Naive thymus-derived CD4-positive, alpha-beta T cell (primary cell): ENCODE measurements around the gene MPZL3. TPM values are rescaled to one million over a fixed set of nuclear protein-coding genes. Genes with fewer than 3 reads are reported as not detected.
A peak's percentile ranks its signal among the peaks of the same experiment; 100 is the strongest.

Experiments
- ATAC-seq: fragments of 150-1000 bp; cut with Tn5 transposase; 2 replicates; pipeline ENCODE4 v1.10.0; 2021; ENCODE audit warnings: mild to moderate bottlenecking, moderate library complexity
- CTCF ChIA-PET: fragments of 350-600 bp; sonication (Branson Sonifier 250); formaldehyde crosslinking; loops from one replicate; lab custom pipeline; 2021; ENCODE audit warnings: antibody characterized with exemption; lab: Charles Lee
- POLR2A ChIA-PET: fragments of 350-600 bp; sonication (Branson Sonifier 250); formaldehyde crosslinking; loops from one replicate; lab custom pipeline; 2021; ENCODE audit warnings: antibody characterized with exemption, inconsistent platforms; lab: Charles Lee
- DNase-seq, 9 donors: peaks; one replicate each; pipeline versions ENCODE4 v3.0.0 to v3.0.0-alpha.2; 2020 to 2022; ENCODE audit warnings: mixed read lengths in 1 of 9
- H3K27ac ChIP-seq: one replicate; pipeline ENCODE4 v1.7.0; 2013; ENCODE audit warnings: mild to moderate bottlenecking, low read depth, low read length, moderate library complexity
- H3K27me3 ChIP-seq, 2 donors: one replicate each; pipeline ENCODE4 v1.7.0; 2013; ENCODE audit warnings: low read length in 2 of 2, mild to moderate bottlenecking in 2 of 2, moderate library complexity in 2 of 2; ENCODE audit not compliant: control insufficient read depth in 2 of 2, insufficient read depth in 2 of 2
- H3K36me3 ChIP-seq, 3 experiments: 1 replicate in 2 of 3; 2 replicates in 1 of 3; pipeline ENCODE4 v1.7.0; 2013; ENCODE audit warnings: low read length in 3 of 3, mild to moderate bottlenecking in 3 of 3, moderate library complexity in 1 of 3; ENCODE audit not compliant: insufficient read depth in 3 of 3, control insufficient read depth in 2 of 3
- H3K4me1 ChIP-seq, 2 donors: one replicate each; pipeline ENCODE4 v1.7.0; 2013; ENCODE audit warnings: low read length in 2 of 2, mild to moderate bottlenecking in 2 of 2, moderate library complexity in 1 of 2; ENCODE audit not compliant: control insufficient read depth in 2 of 2, insufficient read depth in 2 of 2
- H3K4me3 ChIP-seq: 2 replicates; pipeline ENCODE4 v1.7.0; 2013; ENCODE audit warnings: mild to moderate bottlenecking, low read length
- H3K9me3 ChIP-seq, 3 experiments: 1 replicate in 2 of 3; 2 replicates in 1 of 3; pipeline ENCODE4 v1.7.0; 2013; ENCODE audit warnings: low read length in 3 of 3; ENCODE audit not compliant: control insufficient read depth in 2 of 3
- H3K27ac Mint-ChIP-seq, 9 donors: one replicate each; pipeline ENCODE4 v1.8.0; 2020 to 2022; ENCODE audit warnings: mixed read lengths in 9 of 9, mild to moderate bottlenecking in 8 of 9, moderate library complexity in 5 of 9, inconsistent platforms in 2 of 9
- H3K27me3 Mint-ChIP-seq, 5 donors: one replicate each; pipeline ENCODE4 v1.8.0; 2021 to 2022; ENCODE audit warnings: mixed read lengths in 5 of 5, mild to moderate bottlenecking in 1 of 5
- H3K36me3 Mint-ChIP-seq, 5 donors: one replicate each; pipeline ENCODE4 v1.8.0; 2020 to 2022; ENCODE audit warnings: mixed read lengths in 5 of 5, mild to moderate bottlenecking in 3 of 5, inconsistent platforms in 1 of 5
- H3K4me1 Mint-ChIP-seq, 7 donors: one replicate each; pipeline ENCODE4 v1.8.0; 2020 to 2022; ENCODE audit warnings: mixed read lengths in 7 of 7, mild to moderate bottlenecking in 3 of 7, inconsistent platforms in 1 of 7
- H3K4me3 Mint-ChIP-seq, 10 donors: one replicate each; pipeline ENCODE4 v1.8.0; 2020 to 2022; ENCODE audit warnings: mild to moderate bottlenecking in 10 of 10, mixed read lengths in 10 of 10, moderate library complexity in 6 of 10, inconsistent platforms in 2 of 10
- H3K9me3 Mint-ChIP-seq, 11 donors: one replicate each; pipeline ENCODE4 v1.8.0; 2020 to 2022; ENCODE audit warnings: mixed read lengths in 11 of 11, mild to moderate bottlenecking in 4 of 11, inconsistent platforms in 1 of 11, moderate library complexity in 1 of 11
- intact Hi-C, 2 donors: fragments of 100-400 bp; cut with micrococcal nuclease; formaldehyde crosslinking; loops; one replicate each; pipeline ENCODE4 v1.15.1; 2023
- polyA plus RNA-seq, 2 donors: library from polyadenylated mRNA; unstranded; fragments of 300-500 nt; fragmentation: Illumina TruSeq; gene quantifications; one replicate each; pipeline ENCODE4 v1.2.3, GENCODE V29; 2021
- total RNA-seq, 6 experiments: library from RNA in 5 of 6; stranded (reverse) in 5 of 6; gene quantifications; 1 replicate in 5 of 6; 2 replicates in 1 of 6; pipeline ENCODE4 v1.2.3 and lab custom pipeline; 2021 to 2026

Gene MPZL3
- total and polyA plus RNA-seq, 7 experiments from 2014 or later = 3.6 to 17.4 (median 14.2) TPM

GRCh38 chr11:118201966-118202365, 50.2 kb downstream of the MPZL3 start:
- no peak overlapping the region for H3K27ac ChIP-seq
- intact Hi-C loops = loop anchor here (1.0 to 5.0 kb wide), 7 partner anchors 15 to 195 kb away; partner anchors contain the start of genes CD3D (in 1 of the 2), JAML (in 1 of the 2) and MPZL3 (in 1 of the 2)

GRCh38 chr11:118200901-118201680, 51.1 kb downstream of the MPZL3 start:
- Histone ChIP-seq H3K4me1 (peaks cover 37 to 61% of the 10 kb centered on the region in 2 donors), H3K27me3 (no peaks in the 10 kb centered on the region), H3K36me3 (peaks cover 0 to 38% (median 9%) of the 10 kb centered on the region in 3 experiments), H3K27ac (no peak overlapping the region), H3K4me3 (no peak overlapping the region), H3K9me3 (no peaks in the 10 kb centered on the region)
- DNase-seq (peak in 5 of 9 donors; percentile 39 to 59 (median 45)), ATAC-seq (peak; percentile 75)
- Mint-ChIP-seq H3K9me3 (peaks cover 0 to 3% (median 0%) of the 10 kb centered on the region in 11 donors), H3K27me3 (no peaks in the 10 kb centered on the region), H3K36me3 (peaks cover 5 to 26% (median 14%) of the 10 kb centered on the region in 5 donors), H3K4me3 (peak overlapping the region in 1 of 10 donors; percentile 8), H3K4me1 (peaks cover 5 to 24% (median 12%) of the 10 kb centered on the region in 7 donors), H3K27ac (no peak overlapping the region)
- ChIA-PET POLR2A (interaction anchor here (1.6 to 2.2 kb wide), 2 partner anchors 24 to 147 kb away, joined by 8 to 21 read pairs; partner anchors contain the start of gene JAML), CTCF (interaction anchor here (0.9 to 3.8 kb wide), 3 partner anchors 18 to 91 kb away, joined by 6 to 56 read pairs (median 7); no protein-coding TSS in a partner anchor)
- intact Hi-C loops = loop anchor here in 1 of 2 donors (1.0 to 5.0 kb wide), 3 partner anchors 40 to 196 kb away; partner anchors contain the start of gene MPZL3

More at GRCh38 chr11:118201966-118202365, 50.2 kb downstream of the MPZL3 start:
- H3K27me3 Mint-ChIP-seq = no peaks in the 10 kb centered on the region
- peaks cover 8 to 27% (median 21%) of the 10 kb centered on the region in 5 donors for H3K36me3 Mint-ChIP-seq
- peaks cover 5 to 33% (median 12%) of the 10 kb centered on the region in 7 donors for H3K4me1 Mint-ChIP-seq
- Histone ChIP-seq H3K4me3 (peak overlapping the region; percentile 19), H3K9me3 (no peaks in the 10 kb centered on the region), H3K36me3 (peaks cover 0 to 30% (median 7%) of the 10 kb centered on the region in 3 experiments), H3K27me3 (no peaks in the 10 kb centered on the region), H3K4me1 (peaks cover 46 to 69% of the 10 kb centered on the region in 2 donors)
- no peak overlapping the region for H3K27ac Mint-ChIP-seq
- DNase-seq (no peak), ATAC-seq (no peak)
- no peak overlapping the region for H3K4me3 Mint-ChIP-seq
- ChIA-PET POLR2A (interaction anchor here (0.8 to 2.2 kb wide), 9 partner anchors 15 to 160 kb away, joined by 3 to 21 read pairs (median 5); partner anchors contain the start of genes CD3E and JAML), CTCF (interaction anchor here (0.7 to 1.8 kb wide), 8 partner anchors 13 to 89 kb away, joined by 3 to 8 read pairs (median 6); no protein-coding TSS in a partner anchor)
- peaks cover 0 to 5% (median 0%) of the 10 kb centered on the region in 11 donors for H3K9me3 Mint-ChIP-seq

GRCh38 chr11:118200497-118200896, 51.7 kb downstream of the MPZL3 start:
- ChIA-PET POLR2A (no interaction called here), CTCF (interaction anchor here (0.6 to 3.8 kb wide), 4 partner anchors 8 to 91 kb away, joined by 3 to 56 read pairs (median 17); no protein-coding TSS in a partner anchor)
- Histone ChIP-seq H3K27me3 (no peaks in the 10 kb centered on the region), H3K4me1 (peaks cover 31 to 55% of the 10 kb centered on the region in 2 donors), H3K9me3 (no peaks in the 10 kb centered on the region), H3K4me3 (no peak overlapping the region), H3K27ac (peak overlapping the region; percentile 27), H3K36me3 (peaks cover 0 to 42% (median 9%) of the 10 kb centered on the region in 3 experiments)
- DNase-seq = no peak
- no peak for ATAC-seq
- Mint-ChIP-seq H3K27ac (peak overlapping the region in 2 of 9 donors; percentile 44 to 65), H3K36me3 (peaks cover 0 to 27% (median 8%) of the 10 kb centered on the region in 5 donors), H3K9me3 (no peaks in the 10 kb centered on the region), H3K27me3 (no peaks in the 10 kb centered on the region), H3K4me3 (peak overlapping the region in 1 of 10 donors; percentile 8), H3K4me1 (peaks cover 5 to 19% (median 11%) of the 10 kb centered on the region in 7 donors)
- intact Hi-C loops = loop anchor here in 1 of 2 donors (2.0 to 5.0 kb wide), 2 partner anchors 52 to 197 kb away; partner anchors contain the start of gene MPZL3

- H3K4me3 Mint-ChIP-seq = peak overlapping the region in 3 of 10 donors; percentile 12 to 53 (median 45)
- ChIA-PET POLR2A (interaction anchor here (0.6 to 2.1 kb wide), 11 partner anchors 10 to 149 kb away, joined by 3 to 8 read pairs (median 4); partner anchors contain the start of genes CD3E, JAML and MPZL2), CTCF (interaction anchor here (0.6 to 3.8 kb wide), 38 partner anchors 10 to 166 kb away, joined by 3 to 56 read pairs (median 6); partner anchors contain the start of genes CD3D, CD3E, JAML and MPZL2)
- intact Hi-C loops = loop anchor here (2.0 kb wide), 4 partner anchors 18 to 290 kb away; partner anchors contain the start of gene MPZL3 (in 1 of the 2)
- H3K27me3 Mint-ChIP-seq = no peaks in the 10 kb centered on the region
- H3K27me3 ChIP-seq = no peaks in the 10 kb centered on the region
- peak overlapping the region in 8 of 9 donors; percentile 16 to 84 (median 62) for H3K27ac Mint-ChIP-seq
- peaks cover 5 to 14% (median 11%) of the 10 kb centered on the region in 7 donors for H3K4me1 Mint-ChIP-seq
- no peak overlapping the region for H3K4me3 ChIP-seq
- peak overlapping the region; percentile 10 for H3K27ac ChIP-seq
- no peaks in the 10 kb centered on the region for H3K9me3 Mint-ChIP-seq
- peaks cover 0 to 37% (median 7%) of the 10 kb centered on the region in 5 donors for H3K36me3 Mint-ChIP-seq
- peaks cover 28 to 54% of the 10 kb centered on the region in 2 donors for H3K4me1 ChIP-seq
- DNase-seq = no peak
- ATAC-seq = no peak
- H3K9me3 ChIP-seq = no peaks in the 10 kb centered on the region
- peaks cover 0 to 56% (median 9%) of the 10 kb centered on the region in 3 experiments for H3K36me3 ChIP-seq
These were observed 53.0 kb downstream of the MPZL3 start for GRCh38 chr11:118199135-118199534.

- no peaks in the 10 kb centered on the region for H3K27me3 ChIP-seq
- no peak overlapping the region for H3K4me3 ChIP-seq
- H3K4me3 Mint-ChIP-seq = peak overlapping the region in 7 of 10 donors; percentile 12 to 53 (median 38)
- ATAC-seq (peak; percentile 80), DNase-seq (peak; percentile 66 to 82 (median 75))
- intact Hi-C loops = loop anchor here (1.0 to 2.0 kb wide), 9 partner anchors 18 to 290 kb away; partner anchors contain the start of gene MPZL3 (in 1 of the 2)
- H3K9me3 ChIP-seq = no peaks in the 10 kb centered on the region
- H3K4me1 ChIP-seq = peaks cover 28 to 47% of the 10 kb centered on the region in 2 donors
- no peaks in the 10 kb centered on the region for H3K27me3 Mint-ChIP-seq
- peaks cover 0 to 59% (median 9%) of the 10 kb centered on the region in 3 experiments for H3K36me3 ChIP-seq
- no peaks in the 10 kb centered on the region for H3K9me3 Mint-ChIP-seq
- H3K4me1 Mint-ChIP-seq = peaks cover 5 to 14% (median 11%) of the 10 kb centered on the region in 7 donors
- H3K27ac ChIP-seq = peak overlapping the region; percentile 10
- peak overlapping the region; percentile 16 to 84 (median 76) for H3K27ac Mint-ChIP-seq
- CTCF ChIA-PET = interaction anchor here (0.5 to 3.8 kb wide), 45 partner anchors 10 to 488 kb away, joined by 3 to 56 read pairs (median 5); partner anchors contain the start of genes CD3E, JAML, MPZL2 and MPZL3
- peaks cover 0 to 44% (median 14%) of the 10 kb centered on the region in 5 donors for H3K36me3 Mint-ChIP-seq
- POLR2A ChIA-PET = interaction anchor here (0.6 to 2.1 kb wide), 16 partner anchors 11 to 162 kb away, joined by 3 to 8 read pairs (median 5); partner anchors contain the start of genes CD3E, JAML, MPZL2 and UBE4A
These were observed 53.8 kb downstream of the MPZL3 start for GRCh38 chr11:118198370-118198769.
